Endothelial cell of umbilical vein (primary cell): ENCODE data around the gene TRIM2. TPM values are rescaled to one million over a fixed set of nuclear protein-coding genes. Genes with fewer than 3 reads are reported as not detected.

Source experiments
- BruUV-seq: library from RNA; stranded (reverse); fragments of 400-500 nt; replicated peaks from 2 replicates; lab custom pipeline; 2021; lab: Mats Ljungman, UMichigan
- CTCF ChIA-PET: fragments of 300-600, 350-600 bp; sonication (Branson Sonifier 250); formaldehyde crosslinking; loops from one replicate; lab custom pipeline; 2021; ENCODE audit warnings: antibody characterized with exemption, inconsistent platforms; lab: Charles Lee
- POLR2A ChIA-PET: fragments of 300-600, 350-600 bp; sonication (Branson Sonifier 250); formaldehyde crosslinking; loops from one replicate; lab custom pipeline; 2021; ENCODE audit warnings: antibody characterized with exemption, inconsistent platforms; lab: Charles Lee
- DNase-seq: peaks from one replicate; pipeline ENCODE4 v3.0.0-alpha.2; 2011; ENCODE audit warnings: low read depth, low spot score
- FAIRE-seq: peaks from 2 replicates; lab custom pipeline; 2011; peaks lifted over from hg19 to GRCh38; lab: Jason Lieb, UNC
- H2AFZ ChIP-seq: 2 replicates; pipeline ENCODE4 v1.6.0; 2012; ENCODE audit warnings: low read depth, low read length, control low read depth, inconsistent platforms
- H3K27ac ChIP-seq: 2 replicates; pipeline ENCODE4 v1.5.1; 2011; ENCODE audit warnings: low read depth, mild to moderate bottlenecking, control low read depth, low read length, moderate library complexity; ENCODE audit not compliant: insufficient read depth
- H3K27me3 ChIP-seq, 2 experiments: 2 replicates each; pipeline versions ENCODE4 v1.6.0 to v1.6.1; 2011; ENCODE audit warnings: low read length in 2 of 2, mixed read lengths in 1 of 2; ENCODE audit not compliant: control insufficient read depth in 2 of 2, insufficient read depth in 2 of 2
- H3K36me3 ChIP-seq, 2 experiments: 2 replicates in 1 of 2; 3 replicates in 1 of 2; pipeline ENCODE4 v1.5.1; 2011; ENCODE audit warnings: low read length in 2 of 2, mild to moderate bottlenecking in 1 of 2, moderate library complexity in 1 of 2; ENCODE audit not compliant: control insufficient read depth in 2 of 2, insufficient read depth in 2 of 2; ENCODE audit errors: extremely low read depth in 1 of 2
- H3K4me1 ChIP-seq: 3 replicates; pipeline ENCODE4 v1.5.1; 2011; ENCODE audit warnings: mild to moderate bottlenecking, low read length; ENCODE audit not compliant: control insufficient read depth, insufficient read depth; ENCODE audit errors: extremely low read depth
- H3K4me2 ChIP-seq: 2 replicates; pipeline ENCODE4 v1.6.1; 2011; ENCODE audit warnings: low read length, control low read depth, mixed read lengths; ENCODE audit not compliant: insufficient read depth
- H3K4me3 ChIP-seq, 3 experiments: fragments of 200-600 bp in 1 of 3; sonication (generic), shearing (Covaris generic) in 1 of 3; replicated peaks in 1 of 3; 2 replicates each; pipeline ENCODE4 v1.5.1; 2011 to 2016; ENCODE audit warnings: control low read depth in 3 of 3, low read length in 3 of 3, mild to moderate bottlenecking in 2 of 3, inconsistent platforms in 1 of 3, low read depth in 1 of 3, moderate library complexity in 1 of 3; ENCODE audit not compliant: insufficient read depth in 1 of 3
- H3K79me2 ChIP-seq: 2 replicates; pipeline ENCODE4 v1.6.0; 2012; ENCODE audit warnings: low read length, inconsistent platforms; ENCODE audit not compliant: control insufficient read depth, insufficient read depth
- H3K9ac ChIP-seq: replicated peaks from 2 replicates; pipeline ENCODE3; 2011; ENCODE audit warnings: low read length, control low read depth; ENCODE audit not compliant: insufficient read depth; ENCODE audit errors: extremely low read depth
- H3K9me1 ChIP-seq: replicated peaks from 3 replicates; pipeline ENCODE4 v1.6.0; 2011; ENCODE audit warnings: mild to moderate bottlenecking, low read length; ENCODE audit not compliant: control insufficient read depth, insufficient read depth; ENCODE audit errors: extremely low read depth
- H3K9me3 ChIP-seq: replicated peaks from 2 replicates; pipeline ENCODE4 v1.5.1; 2012; ENCODE audit warnings: low read length, inconsistent platforms; ENCODE audit not compliant: control insufficient read depth, insufficient read depth
- H4K20me1 ChIP-seq: replicated peaks from 2 replicates; pipeline ENCODE3; 2011; ENCODE audit warnings: mild to moderate bottlenecking, low read length; ENCODE audit not compliant: control insufficient read depth, insufficient read depth; ENCODE audit errors: extremely low read depth
- CTCF ChIP-seq, 2 donors: IDR thresholded peaks; 1 replicate in 1 of 2; 2 replicates in 1 of 2; pipeline ENCODE4 v1.5.1; 2011; ENCODE audit warnings: low read length in 2 of 2, mild to moderate bottlenecking in 2 of 2, moderate library complexity in 2 of 2, control low read depth in 1 of 2, inconsistent platforms in 1 of 2, low read depth in 1 of 2; ENCODE audit not compliant: insufficient read depth in 1 of 2; ENCODE audit errors: extremely low read depth in 1 of 2
- EZH2 ChIP-seq: IDR thresholded peaks from 2 replicates; pipeline ENCODE4 v1.6.1; 2012; ENCODE audit warnings: borderline replicate concordance, low read depth, mild to moderate bottlenecking, moderate library complexity, low read length, inconsistent platforms; ENCODE audit not compliant: severe bottlenecking
- FOS ChIP-seq: IDR thresholded peaks from 2 replicates; pipeline ENCODE4 v1.6.1; 2011; ENCODE audit warnings: mild to moderate bottlenecking, low read length, moderate library complexity, borderline replicate concordance; ENCODE audit not compliant: insufficient read depth
- GATA2 ChIP-seq: IDR thresholded peaks from 2 replicates; pipeline ENCODE4 v1.7.0; 2011; ENCODE audit warnings: low read depth, mild to moderate bottlenecking, moderate library complexity, mixed read lengths, low read length; ENCODE audit not compliant: insufficient read length, insufficient read depth
- JUN ChIP-seq: IDR thresholded peaks from 2 replicates; pipeline ENCODE4 v1.6.1; 2011; ENCODE audit warnings: borderline replicate concordance, low read depth; ENCODE audit not compliant: insufficient read length, insufficient read depth
- MAX ChIP-seq: IDR thresholded peaks from 2 replicates; pipeline ENCODE4 v1.6.1; 2011; ENCODE audit not compliant: insufficient read depth, insufficient read length
- MYC ChIP-seq: IDR thresholded peaks from one replicate; pipeline ENCODE4 v1.6.1; 2011; ENCODE audit warnings: mild to moderate bottlenecking, low read depth, low read length
- POLR2A ChIP-seq: IDR thresholded peaks from 2 replicates; pipeline ENCODE4 v1.6.1; 2012; ENCODE audit warnings: low read depth, mild to moderate bottlenecking, control low read depth, low read length
- POLR2AphosphoS5 ChIP-seq: IDR thresholded peaks from 2 replicates; pipeline ENCODE4 v1.6.1; 2012; ENCODE audit warnings: low read depth, mild to moderate bottlenecking, control low read depth, low read length, moderate library complexity; ENCODE audit not compliant: insufficient read depth
- dilution Hi-C: fragments of 300-500 bp; cut with MboI; formaldehyde crosslinking; loops from one replicate; pipeline ENCODE4 v1.15.0; 2019; ENCODE audit warnings: low sequenced_read_pairs; ENCODE audit not compliant: extremely low pct_ligation_motif_present
- intact Hi-C: fragments of 100-400 bp; cut with micrococcal nuclease; formaldehyde crosslinking; loops from one replicate; pipeline ENCODE4 v1.10.0; 2022
- polyA plus RNA-seq, 4 experiments: library from polyadenylated mRNA; depleted of rRNA in 3 of 4; stranded (reverse) in 3 of 4; unstranded in 1 of 4; fragments of >200 nt; gene quantifications; 2 replicates each; pipeline versions ENCODE4 v1.2.1 to v1.2.3, GENCODE V29; 2011 to 2012; ENCODE audit warnings: missing spikeins in 1 of 4
- total RNA-seq: library from RNA; stranded (reverse); gene quantifications from 2 replicates; pipeline ENCODE4 v1.2.3, GENCODE V29; 2021

TRIM2 gene
- total and polyA plus RNA-seq, 2 donors (not counting 3 experiments of a cell fraction or from before 2014, with no cell fraction given) = 6.8 to 19.7 TPM

- BruUV-seq = no TSS peak
- Histone ChIP-seq H3K36me3 (no peaks in the 10 kb centered on the region), H3K9ac (no peak overlapping the region), H2AFZ (no peak overlapping the region), H3K4me2 (no peak overlapping the region), H3K4me3 (no peak overlapping the region), H3K9me1 (no peaks in the 10 kb centered on the region), H4K20me1 (no peaks in the 10 kb centered on the region), H3K79me2 (no peaks in the 10 kb centered on the region), H3K9me3 (no peaks in the 10 kb centered on the region), H3K27me3 (peaks cover 17 to 32% of the 10 kb centered on the region in 2 experiments), H3K27ac (no peak overlapping the region), H3K4me1 (peaks cover 28% of the 10 kb centered on the region)
- no peak for TF ChIP-seq POLR2AphosphoS5
- TF ChIP-seq CTCF (IDR thresholded peaks at IDR 0.05; ENCODE audit: extremely low read depth in 1 of 2, insufficient read depth in 1 of 2, low read depth in 1 of 2, low read length in 2 of 2) = no peak
- no peak for TF ChIP-seq MYC
- TF ChIP-seq JUN = no peak
- no peak for TF ChIP-seq GATA2
- no peak for TF ChIP-seq MAX
- no peak for TF ChIP-seq FOS
- TF ChIP-seq EZH2 = no peak
- TF ChIP-seq POLR2A = no peak
- ChIA-PET POLR2A (no interaction called here), CTCF (interaction anchor here (1.4 kb wide), 2 partner anchors 13 to 92 kb away, joined by 3 to 5 read pairs; no protein-coding TSS in a partner anchor)
- intact Hi-C loops (no loop called here), dilution Hi-C loops (no loop called here)
- FAIRE-seq (no peak), DNase-seq (no peak)
Observed at GRCh38 chr4:153156263-153156662, 48.0 kb upstream of the TRIM2 start.
